ENCODE data around the gene ARHGAP23. TPM values are rescaled to one million over a fixed set of nuclear protein-coding genes. Genes with fewer than 3 reads are reported as not detected.

The ARHGAP23 gene
- total RNA-seq, 2 donors from 2014 or later = 87.1 to 89.2 TPM

- Histone ChIP-seq H3K9me3 (no peaks in the 10 kb centered on the region), H3K4me3 (no peak overlapping the region), H3K27ac (no peak overlapping the region), H3K36me3 (no peaks in the 10 kb centered on the region), H3K4me1 (ENCODE audit: control insufficient read depth in 1 of 2, low read depth in 2 of 2) (no peaks in the 10 kb centered on the region), H3K27me3 (replicated peaks; ENCODE audit: insufficient read depth) (no peaks in the 10 kb centered on the region)
- ATAC-seq (ENCODE audit: insufficient number of reproducible peaks, low FRiP score, low read depth) = no peak
- no peak for DNase-seq (ENCODE audit: low spot score)
- TF ChIP-seq, protein P1, sequence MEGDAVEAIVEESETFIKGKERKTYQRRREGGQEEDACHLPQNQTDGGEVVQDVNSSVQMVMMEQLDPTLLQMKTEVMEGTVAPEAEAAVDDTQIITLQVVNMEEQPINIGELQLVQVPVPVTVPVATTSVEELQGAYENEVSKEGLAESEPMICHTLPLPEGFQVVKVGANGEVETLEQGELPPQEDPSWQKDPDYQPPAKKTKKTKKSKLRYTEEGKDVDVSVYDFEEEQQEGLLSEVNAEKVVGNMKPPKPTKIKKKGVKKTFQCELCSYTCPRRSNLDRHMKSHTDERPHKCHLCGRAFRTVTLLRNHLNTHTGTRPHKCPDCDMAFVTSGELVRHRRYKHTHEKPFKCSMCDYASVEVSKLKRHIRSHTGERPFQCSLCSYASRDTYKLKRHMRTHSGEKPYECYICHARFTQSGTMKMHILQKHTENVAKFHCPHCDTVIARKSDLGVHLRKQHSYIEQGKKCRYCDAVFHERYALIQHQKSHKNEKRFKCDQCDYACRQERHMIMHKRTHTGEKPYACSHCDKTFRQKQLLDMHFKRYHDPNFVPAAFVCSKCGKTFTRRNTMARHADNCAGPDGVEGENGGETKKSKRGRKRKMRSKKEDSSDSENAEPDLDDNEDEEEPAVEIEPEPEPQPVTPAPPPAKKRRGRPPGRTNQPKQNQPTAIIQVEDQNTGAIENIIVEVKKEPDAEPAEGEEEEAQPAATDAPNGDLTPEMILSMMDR (IDR thresholded peaks at IDR 0.05) = no peak
These were observed 114.0 kb downstream of the ARHGAP23 start for GRCh38 chr17:38542286-38542685.

GRCh38 chr17:38543403-38544174, 115.3 kb downstream of the ARHGAP23 start:
- ATAC-seq (ENCODE audit: insufficient number of reproducible peaks, low FRiP score, low read depth) (no peak), DNase-seq (ENCODE audit: low spot score) (no peak)
- Histone ChIP-seq H3K27me3 (replicated peaks; ENCODE audit: insufficient read depth) (no peaks in the 10 kb centered on the region), H3K4me3 (no peak overlapping the region), H3K9me3 (no peaks in the 10 kb centered on the region), H3K36me3 (no peaks in the 10 kb centered on the region), H3K4me1 (ENCODE audit: control insufficient read depth in 1 of 2, low read depth in 2 of 2) (no peaks in the 10 kb centered on the region), H3K27ac (no peak overlapping the region)
- TF ChIP-seq, protein P1 (IDR thresholded peaks at IDR 0.05) = no peak

DNA sequence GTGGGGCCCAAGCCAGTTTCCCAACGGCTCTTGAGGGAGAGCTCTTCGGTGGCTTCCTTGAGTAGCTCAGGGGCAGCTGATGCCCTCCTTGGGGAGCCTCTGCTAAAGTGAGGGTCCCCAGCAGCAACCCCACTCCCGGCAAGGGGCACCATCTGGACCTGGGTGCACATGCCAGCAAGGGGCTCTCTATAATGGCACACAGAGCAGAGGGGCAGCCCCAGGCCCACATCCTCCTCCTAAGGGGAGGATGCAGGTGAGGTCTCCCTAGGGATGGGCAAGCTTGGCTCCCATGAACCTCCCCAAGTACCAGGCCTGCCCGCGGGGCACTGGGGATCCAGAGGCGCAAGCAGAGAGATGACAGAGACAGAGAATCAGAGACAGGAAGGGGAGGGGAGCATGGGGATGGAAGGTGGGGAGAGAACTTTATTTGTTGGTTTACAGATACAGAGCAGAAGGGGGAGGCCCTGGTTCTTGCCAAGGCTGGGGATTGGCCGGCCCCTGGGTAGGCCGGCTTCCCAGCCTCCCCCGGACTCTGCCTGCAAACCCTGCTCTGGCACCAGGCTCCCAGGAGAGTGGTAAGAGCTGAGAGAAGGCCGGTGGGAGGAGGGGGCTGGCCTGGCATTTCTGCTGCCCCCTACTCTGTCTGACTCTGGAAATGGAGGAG, 116.0 kb downstream of the ARHGAP23 start:
- Histone ChIP-seq H3K36me3 (no peaks in the 10 kb centered on the region), H3K9me3 (no peaks in the 10 kb centered on the region), H3K27me3 (replicated peaks; ENCODE audit: insufficient read depth) (no peaks in the 10 kb centered on the region), H3K4me1 (ENCODE audit: control insufficient read depth in 1 of 2, low read depth in 2 of 2) (no peaks in the 10 kb centered on the region), H3K4me3 (no peak overlapping the region), H3K27ac (no peak overlapping the region)
- TF ChIP-seq, protein P1 (IDR thresholded peaks at IDR 0.05) = no peak
- ATAC-seq (ENCODE audit: insufficient number of reproducible peaks, low FRiP score, low read depth) = no peak
- no peak for DNase-seq (ENCODE audit: low spot score)

- TF ChIP-seq, protein P1 (IDR thresholded peaks at IDR 0.05) = no peak
- no peaks in the 10 kb centered on the region for H3K9me3 ChIP-seq
- no peak overlapping the region for H3K27ac ChIP-seq
- DNase-seq (ENCODE audit: low spot score) = no peak
- no peak for ATAC-seq (ENCODE audit: insufficient number of reproducible peaks, low FRiP score, low read depth)
- H3K4me1 ChIP-seq (ENCODE audit: control insufficient read depth in 1 of 2, low read depth in 2 of 2) = no peaks in the 10 kb centered on the region
- H3K27me3 ChIP-seq (replicated peaks; ENCODE audit: insufficient read depth) = no peaks in the 10 kb centered on the region
- no peaks in the 10 kb centered on the region for H3K36me3 ChIP-seq
- H3K4me3 ChIP-seq = no peak overlapping the region
These were observed 116.6 kb downstream of the ARHGAP23 start for GRCh38 chr17:38544839-38545209.

DNA sequence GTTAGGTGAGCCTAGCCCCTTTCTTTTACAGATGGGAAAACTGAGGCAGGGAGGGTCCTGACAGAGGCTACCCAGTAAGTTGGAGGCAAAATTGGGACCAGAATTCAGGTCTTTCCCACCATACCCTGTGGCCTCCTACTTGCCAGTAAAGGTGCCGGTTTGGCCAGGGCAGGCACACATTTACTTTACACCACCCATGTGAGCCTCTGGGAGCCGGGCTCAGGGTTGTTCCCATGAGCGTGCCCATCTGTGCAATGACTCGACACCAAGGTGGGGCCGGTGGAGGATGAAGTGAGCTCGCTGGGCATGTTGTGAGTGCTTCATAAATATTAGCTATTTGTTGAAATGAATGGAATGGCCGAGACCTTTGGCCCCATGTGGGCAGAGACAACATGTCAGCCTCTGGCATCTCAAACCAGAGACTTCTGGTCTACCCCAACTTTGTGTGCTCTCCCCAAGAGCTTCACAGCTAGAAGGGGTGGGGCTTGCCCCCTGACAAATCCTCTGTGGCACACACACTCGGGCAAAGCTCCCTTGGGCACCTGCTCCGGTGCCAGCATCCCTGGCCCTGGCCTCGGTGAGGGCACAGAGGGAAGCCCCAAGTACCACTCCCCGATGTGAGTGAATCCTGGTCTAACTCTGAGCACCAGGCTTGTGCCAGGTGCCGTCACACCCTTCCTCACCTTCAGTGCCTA, 117.4 kb downstream of the ARHGAP23 start:
- TF ChIP-seq, protein P1 (IDR thresholded peaks at IDR 0.05) = no peak
- Histone ChIP-seq H3K27ac (no peak overlapping the region), H3K4me1 (ENCODE audit: control insufficient read depth in 1 of 2, low read depth in 2 of 2) (no peaks in the 10 kb centered on the region), H3K4me3 (no peak overlapping the region), H3K36me3 (no peaks in the 10 kb centered on the region), H3K27me3 (replicated peaks; ENCODE audit: insufficient read depth) (no peaks in the 10 kb centered on the region), H3K9me3 (no peaks in the 10 kb centered on the region)
- no peak for DNase-seq (ENCODE audit: low spot score)
- ATAC-seq (ENCODE audit: insufficient number of reproducible peaks, low FRiP score, low read depth) = no peak
